Activated CD8-positive, alpha-beta memory T cell treated with anti-CD3 and anti-CD28 coated beads for 36 hours (primary cell): Measurements from ENCODE around the gene HLA-F. TPM values are rescaled to one million over a fixed set of nuclear protein-coding genes. Genes with fewer than 3 reads are reported as not detected.

Experiments used
- CTCF ChIA-PET: fragments of 350-600 bp; sonication (Branson Sonifier 250); formaldehyde crosslinking; loops from one replicate; lab custom pipeline; 2021; ENCODE audit warnings: antibody characterized with exemption; lab: Charles Lee
- POLR2A ChIA-PET: fragments of 350-600 bp; sonication (Branson Sonifier 250); formaldehyde crosslinking; loops from one replicate; lab custom pipeline; 2021; ENCODE audit warnings: antibody characterized with exemption; lab: Charles Lee
- total RNA-seq, 2 experiments: library from RNA; stranded (reverse); gene quantifications; one replicate each; pipeline ENCODE4 v1.2.3, GENCODE V29; 2021

Gene HLA-F
- total RNA-seq, 2 experiments from 2014 or later, result 135 to 136 TPM

GRCh38 chr6:29710281-29710941, 12.8 kb upstream of the HLA-F start:
- CTCF ChIA-PET, result interaction anchor here (1.0 to 3.1 kb wide), 2 partner anchors 16 to 43 kb away, joined by 3 to 12 read pairs; no protein-coding TSS in a partner anchor

DNA sequence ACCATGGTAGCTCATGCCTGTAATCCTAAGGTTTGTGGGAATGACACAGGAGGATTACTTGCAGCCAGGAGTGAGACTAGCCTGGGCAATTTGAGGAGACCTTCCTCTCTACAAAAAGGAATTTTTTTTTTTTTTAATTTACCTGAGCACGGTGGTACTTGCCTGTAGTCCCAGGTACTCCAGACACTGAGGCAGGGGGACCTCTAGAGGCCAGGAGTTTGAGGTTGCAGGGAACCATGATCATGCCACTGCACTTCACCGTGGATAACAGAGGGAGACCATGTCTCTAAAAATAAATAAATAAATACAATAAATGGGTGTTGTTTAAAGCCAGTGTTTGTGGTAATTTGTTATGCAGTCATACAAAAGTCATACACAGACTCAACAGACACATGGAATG, 2.4 kb upstream of the HLA-F start:
- POLR2A ChIA-PET, result no interaction called here
- CTCF ChIA-PET, result no interaction called here

More at GRCh38 chr6:29710281-29710941, 12.8 kb upstream of the HLA-F start:
- POLR2A ChIA-PET, result no interaction called here

GRCh38 chr6:29723666-29724588, 693 bp downstream of the HLA-F start:
- CTCF ChIA-PET, result no interaction called here
- POLR2A ChIA-PET, result interaction anchor here (0.7 kb wide), 1 partner anchor 25 kb away, joined by 3 read pairs; no protein-coding TSS in a partner anchor

DNA sequence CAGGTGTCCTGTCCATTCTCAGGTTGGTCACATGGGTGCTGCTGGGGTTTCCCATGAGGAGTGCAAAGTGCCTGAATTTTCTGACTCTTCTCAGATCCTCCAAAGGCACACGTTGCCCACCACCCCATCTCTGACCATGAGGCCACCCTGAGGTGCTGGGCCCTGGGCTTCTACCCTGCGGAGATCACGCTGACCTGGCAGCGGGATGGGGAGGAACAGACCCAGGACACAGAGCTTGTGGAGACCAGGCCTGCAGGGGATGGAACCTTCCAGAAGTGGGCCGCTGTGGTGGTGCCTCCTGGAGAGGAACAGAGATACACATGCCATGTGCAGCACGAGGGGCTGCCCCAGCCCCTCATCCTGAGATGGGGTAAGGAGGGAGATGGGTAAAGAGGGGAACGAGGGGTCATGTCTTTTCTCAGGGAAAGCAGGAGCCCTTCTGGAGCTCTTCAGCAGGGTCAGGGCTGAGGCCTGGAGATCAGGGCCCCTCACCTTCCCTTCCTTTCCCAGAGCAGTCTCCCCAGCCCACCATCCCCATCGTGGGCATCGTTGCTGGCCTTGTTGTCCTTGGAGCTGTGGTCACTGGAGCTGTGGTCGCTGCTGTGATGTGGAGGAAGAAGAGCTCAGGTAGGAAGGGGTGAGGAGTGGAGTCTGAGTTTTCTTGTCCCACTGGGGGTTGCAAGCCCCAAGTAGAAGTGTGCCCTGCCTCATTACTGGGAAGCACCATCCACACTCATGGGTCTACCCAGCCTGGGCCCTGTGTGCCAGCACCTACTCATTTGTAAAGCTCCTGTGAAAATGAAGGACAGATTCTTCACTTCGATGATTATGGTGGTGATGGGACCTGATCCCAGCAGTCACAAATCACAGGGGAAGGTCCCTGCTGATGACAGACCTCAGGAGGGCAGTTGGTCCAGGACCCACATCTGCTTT, 2.0 kb downstream of the HLA-F start:
- ChIA-PET CTCF (interaction anchor here (1.0 to 1.3 kb wide), 2 partner anchors 12 to 13 kb away, joined by 3 to 5 read pairs; no protein-coding TSS in a partner anchor), POLR2A (no interaction called here)

DNA sequence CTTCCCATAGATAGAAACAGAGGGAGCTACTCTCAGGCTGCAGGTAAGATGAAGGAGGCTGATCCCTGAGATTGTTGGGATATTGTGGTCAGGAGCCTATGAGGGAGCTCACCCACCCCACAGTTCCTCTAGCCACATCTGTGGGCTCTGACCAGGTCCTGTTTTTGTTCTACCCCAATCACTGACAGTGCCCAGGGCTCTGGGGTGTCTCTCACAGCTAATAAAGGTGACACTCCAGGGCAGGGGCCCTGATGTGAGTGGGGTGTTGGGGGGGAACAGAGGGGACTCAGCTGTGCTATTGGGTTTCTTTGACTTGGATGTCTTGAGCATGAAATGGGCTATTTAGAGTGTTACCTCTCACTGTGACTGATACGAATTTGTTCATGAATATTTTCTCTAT, 2.8 kb downstream of the HLA-F start:
- CTCF ChIA-PET, result interaction anchor here (1.0 to 1.3 kb wide), 4 partner anchors 11 to 24 kb away, joined by 3 to 5 read pairs (median 3); no protein-coding TSS in a partner anchor
- POLR2A ChIA-PET, result no interaction called here

DNA sequence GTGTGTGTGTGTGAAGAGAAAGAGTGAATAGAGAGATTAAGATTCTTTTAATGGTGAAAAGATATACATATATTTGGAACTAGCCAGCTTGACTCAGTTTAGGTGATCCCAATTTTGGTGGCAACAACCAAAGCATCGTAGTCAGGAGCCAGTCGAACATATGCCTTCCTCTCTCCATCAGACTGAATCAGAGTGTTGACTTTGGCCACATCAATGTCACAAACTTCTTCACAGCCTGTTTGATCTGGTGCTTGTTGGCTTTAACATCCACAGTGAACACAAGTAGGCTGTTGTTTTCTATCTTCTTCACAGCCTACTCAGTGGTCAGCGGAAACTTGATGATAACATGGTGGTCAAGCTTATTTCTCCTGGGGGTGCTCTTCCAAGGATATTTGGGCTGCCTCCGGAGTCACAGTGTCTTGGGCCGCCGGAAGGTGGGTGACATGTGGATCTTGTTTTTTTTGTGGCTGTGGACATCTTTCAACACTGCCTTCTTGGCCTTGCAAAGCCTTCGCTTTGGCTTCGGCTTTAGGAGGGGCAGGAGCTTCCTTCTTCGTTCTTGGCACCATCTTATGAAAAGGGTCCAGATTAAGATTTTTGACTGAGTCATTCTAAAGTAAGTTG, 3.4 kb downstream of the HLA-F start:
- ChIA-PET POLR2A (no interaction called here), CTCF (interaction anchor here (1.0 to 1.3 kb wide), 4 partner anchors 10 to 107 kb away, joined by 3 to 5 read pairs (median 4); no protein-coding TSS in a partner anchor)

GRCh38 chr6:29727637-29728036, 4.4 kb downstream of the HLA-F start:
- CTCF ChIA-PET, result interaction anchor here (1.1 kb wide), 1 partner anchor 10 kb away, joined by 7 read pairs; no protein-coding TSS in a partner anchor

GRCh38 chr6:29728173-29728874, 5.1 kb downstream of the HLA-F start:
- ChIA-PET POLR2A (no interaction called here), CTCF (interaction anchor here (1.1 kb wide), 1 partner anchor 10 kb away, joined by 7 read pairs; no protein-coding TSS in a partner anchor)

More at GRCh38 chr6:29727637-29728036, 4.4 kb downstream of the HLA-F start:
- POLR2A ChIA-PET, result no interaction called here

DNA sequence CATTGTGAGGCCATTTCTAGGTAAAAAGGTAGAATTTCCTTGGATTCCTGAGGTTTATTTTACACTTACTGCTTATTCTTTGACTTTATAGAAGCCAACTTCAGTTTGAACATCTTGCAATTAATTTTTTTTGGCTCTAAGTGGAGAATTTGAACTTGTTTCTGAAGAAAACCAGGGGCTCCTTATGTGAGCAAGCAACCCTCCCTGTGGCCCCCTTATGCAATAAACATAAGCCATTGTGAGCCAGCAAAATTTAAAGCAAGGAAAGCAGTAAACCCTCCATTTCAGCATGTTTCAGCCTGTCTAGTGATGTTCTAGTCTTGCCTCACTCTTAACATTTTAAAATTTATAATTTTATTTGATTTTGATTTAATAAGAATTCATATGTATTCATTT, 5.6 kb downstream of the HLA-F start:
- POLR2A ChIA-PET, result no interaction called here

DNA sequence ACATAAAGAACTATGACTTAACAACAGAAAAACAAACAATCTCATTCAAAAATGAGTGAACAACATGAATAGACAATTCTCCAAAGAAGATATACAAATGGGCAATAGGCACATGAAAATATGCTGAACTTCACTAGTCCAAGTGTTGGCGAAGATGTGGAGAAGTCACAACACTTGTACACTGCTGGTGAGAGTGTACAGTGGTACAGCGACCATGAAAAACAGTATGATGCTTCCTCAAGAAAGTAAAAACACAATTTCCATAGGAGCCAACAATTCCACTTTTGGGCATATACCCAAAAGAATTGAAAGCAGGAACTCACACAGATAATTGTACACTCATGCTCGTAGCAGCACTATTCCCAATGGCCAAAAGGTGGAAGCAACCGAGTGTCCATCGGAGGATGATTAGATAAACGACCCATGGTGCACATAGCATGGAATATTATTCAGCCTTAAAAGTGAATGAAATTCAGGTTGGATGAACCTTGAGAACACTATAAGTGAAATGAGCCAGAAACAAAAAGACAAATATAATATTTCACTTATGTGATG, 6.6 kb downstream of the HLA-F start:
- ChIA-PET POLR2A (interaction anchor here (0.7 kb wide), 1 partner anchor 22 kb away, joined by 3 read pairs; no protein-coding TSS in a partner anchor), CTCF (no interaction called here)

More for the DNA sequence above, 5.6 kb downstream of the HLA-F start:
- CTCF ChIA-PET, result no interaction called here

DNA sequence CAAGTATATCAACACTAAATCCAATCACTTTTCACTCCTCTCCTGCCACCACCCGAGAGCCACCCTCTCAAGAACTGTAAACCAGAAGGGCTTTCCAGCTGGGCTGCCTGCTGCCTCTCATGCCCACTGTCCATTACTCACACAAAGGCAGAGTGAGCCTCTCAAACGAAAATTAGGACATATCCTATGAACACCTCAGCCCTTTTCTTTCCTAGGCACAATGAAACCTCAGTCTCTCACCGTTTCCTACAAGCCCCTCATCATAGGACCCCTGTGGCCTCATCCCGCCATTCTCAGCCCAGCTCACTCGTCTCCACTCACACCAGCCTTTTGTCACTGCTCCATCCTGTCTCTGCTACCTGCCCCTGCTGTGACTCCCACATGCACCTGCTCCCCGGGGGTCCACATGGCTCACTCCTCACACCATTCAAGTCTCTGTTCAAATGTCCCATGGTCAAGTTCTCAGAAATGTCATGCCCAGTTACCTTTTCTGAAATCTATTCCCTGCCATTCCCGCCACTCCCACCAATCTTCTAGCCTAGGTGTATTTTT, 7.4 kb downstream of the HLA-F start:
- POLR2A ChIA-PET, result interaction anchor here (0.7 kb wide), 1 partner anchor 21 kb away, joined by 3 read pairs; no protein-coding TSS in a partner anchor
- CTCF ChIA-PET, result no interaction called here

DNA sequence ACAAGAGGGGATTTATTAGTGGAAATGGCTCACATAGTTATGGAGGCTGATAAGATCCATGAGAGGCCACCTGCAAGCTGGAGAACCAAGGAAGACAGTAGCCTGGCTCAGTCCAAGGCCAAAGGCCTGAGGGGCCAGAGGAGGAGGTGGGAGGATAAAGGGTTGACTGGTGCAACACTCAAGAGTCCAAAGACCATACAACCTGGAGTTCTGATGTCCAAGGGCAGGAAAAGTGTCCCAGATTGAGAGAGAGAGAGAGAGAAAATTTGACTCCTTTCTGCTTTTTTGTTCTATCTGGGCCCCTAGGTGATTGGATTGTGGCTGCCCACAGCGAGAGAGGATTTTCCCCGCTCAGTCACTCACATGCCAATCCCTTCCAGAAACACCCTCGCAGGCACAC, 8.0 kb downstream of the HLA-F start:
- POLR2A ChIA-PET, result no interaction called here
- CTCF ChIA-PET, result no interaction called here

- ChIA-PET CTCF (interaction anchor here (0.6 to 2.8 kb wide), 3 partner anchors 101 to 370 kb away, joined by 3 to 9 read pairs (median 3); no protein-coding TSS in a partner anchor), POLR2A (interaction anchor here (0.6 to 1.0 kb wide), 2 partner anchors 15 to 66 kb away, joined by 3 to 5 read pairs; no protein-coding TSS in a partner anchor)
These were observed 9.8 kb downstream of the HLA-F start for GRCh38 chr6:29733057-29733456.

DNA sequence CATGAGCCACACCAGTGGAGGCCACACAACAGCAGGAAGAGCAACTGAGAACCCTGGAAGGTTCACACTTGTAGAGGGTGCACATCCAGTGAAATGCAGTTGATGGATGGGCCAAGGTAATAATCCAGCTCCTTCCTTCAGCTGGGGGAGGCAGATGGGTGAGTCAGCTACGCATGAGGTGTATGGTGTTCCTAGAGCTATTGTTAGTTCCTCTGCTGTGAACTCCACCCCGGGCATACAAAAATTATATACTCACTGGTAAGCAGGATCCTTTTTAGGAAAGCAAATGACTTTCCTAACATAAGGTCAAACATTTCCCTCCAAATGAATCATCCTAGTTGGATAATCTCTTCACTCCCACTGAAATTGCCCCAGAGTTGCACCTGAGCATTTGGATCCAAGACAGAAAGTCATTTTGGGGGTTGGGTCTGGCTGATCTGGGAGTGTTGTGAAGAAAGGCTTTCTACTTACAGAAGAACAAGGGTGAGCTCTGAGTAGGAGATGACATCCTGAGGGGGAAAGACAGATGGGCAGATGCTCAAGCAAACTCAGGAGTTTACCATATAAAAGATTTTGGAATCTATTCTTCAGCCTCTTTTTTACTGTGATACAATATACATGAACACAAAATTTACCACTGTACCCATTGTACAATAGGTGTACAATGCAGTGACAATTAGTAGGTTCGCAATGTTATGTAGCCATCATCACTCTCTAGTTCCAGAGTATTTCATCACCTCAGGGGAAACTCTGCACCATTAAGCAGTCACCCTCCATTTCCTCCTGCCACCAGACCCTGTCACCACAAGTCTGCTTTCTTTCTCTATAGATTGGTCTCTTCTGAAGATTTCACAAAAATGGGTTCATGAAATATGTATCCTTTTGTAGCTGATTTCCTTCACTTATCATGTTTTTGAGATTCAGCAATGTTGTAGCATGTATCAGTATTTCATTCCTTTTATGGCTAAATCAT, 11.1 kb downstream of the HLA-F start:
- ChIA-PET POLR2A (no interaction called here), CTCF (interaction anchor here (0.8 to 2.8 kb wide), 4 partner anchors 13 to 369 kb away, joined by 3 to 9 read pairs (median 4); no protein-coding TSS in a partner anchor)

DNA sequence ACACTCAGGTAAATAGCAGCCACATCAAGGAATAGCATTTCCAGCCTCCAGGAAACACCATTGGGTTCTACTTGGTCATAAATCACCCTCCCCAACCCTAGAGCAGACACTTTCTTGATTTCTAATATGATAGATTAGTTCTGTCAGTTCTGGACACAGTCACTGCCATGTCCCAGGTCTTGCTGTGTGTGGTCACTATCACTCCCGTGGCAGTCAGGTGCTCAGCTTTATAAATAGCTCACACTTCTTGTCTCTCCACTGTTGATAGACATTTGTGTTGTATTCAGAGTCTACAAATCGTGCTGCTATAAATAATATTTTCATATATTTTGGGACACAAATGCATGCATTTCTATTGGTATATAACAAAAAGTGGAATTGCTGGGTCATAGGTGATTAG, 13.3 kb downstream of the HLA-F start:
- POLR2A ChIA-PET, result no interaction called here

More for the DNA sequence above, 13.3 kb downstream of the HLA-F start:
- CTCF ChIA-PET, result interaction anchor here (0.7 to 2.5 kb wide), 4 partner anchors 11 to 98 kb away, joined by 4 to 19 read pairs (median 10); no protein-coding TSS in a partner anchor
